ENCODE measurements around the gene POLR2M.

The POLR2M gene

DNA sequence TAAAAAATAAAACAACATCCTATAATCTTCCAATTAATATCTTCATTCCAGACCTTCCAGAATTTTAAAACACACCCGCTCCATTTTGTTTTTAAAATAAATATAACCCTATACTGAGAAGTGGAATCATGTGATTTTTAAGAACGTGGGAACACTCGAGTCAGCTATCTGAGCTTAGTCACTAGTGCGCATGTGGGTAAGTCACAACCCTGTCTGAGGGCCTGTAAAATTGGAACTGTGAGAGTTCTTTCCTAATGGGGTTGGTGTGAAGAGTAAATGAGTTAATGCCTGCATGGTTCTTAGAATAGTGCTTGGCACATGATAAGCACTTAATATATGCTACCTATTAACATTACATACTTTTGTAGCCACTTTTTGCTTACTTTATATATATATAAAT, 19.9 kb upstream of the POLR2M start:
- TF ChIP-seq, protein P1, sequence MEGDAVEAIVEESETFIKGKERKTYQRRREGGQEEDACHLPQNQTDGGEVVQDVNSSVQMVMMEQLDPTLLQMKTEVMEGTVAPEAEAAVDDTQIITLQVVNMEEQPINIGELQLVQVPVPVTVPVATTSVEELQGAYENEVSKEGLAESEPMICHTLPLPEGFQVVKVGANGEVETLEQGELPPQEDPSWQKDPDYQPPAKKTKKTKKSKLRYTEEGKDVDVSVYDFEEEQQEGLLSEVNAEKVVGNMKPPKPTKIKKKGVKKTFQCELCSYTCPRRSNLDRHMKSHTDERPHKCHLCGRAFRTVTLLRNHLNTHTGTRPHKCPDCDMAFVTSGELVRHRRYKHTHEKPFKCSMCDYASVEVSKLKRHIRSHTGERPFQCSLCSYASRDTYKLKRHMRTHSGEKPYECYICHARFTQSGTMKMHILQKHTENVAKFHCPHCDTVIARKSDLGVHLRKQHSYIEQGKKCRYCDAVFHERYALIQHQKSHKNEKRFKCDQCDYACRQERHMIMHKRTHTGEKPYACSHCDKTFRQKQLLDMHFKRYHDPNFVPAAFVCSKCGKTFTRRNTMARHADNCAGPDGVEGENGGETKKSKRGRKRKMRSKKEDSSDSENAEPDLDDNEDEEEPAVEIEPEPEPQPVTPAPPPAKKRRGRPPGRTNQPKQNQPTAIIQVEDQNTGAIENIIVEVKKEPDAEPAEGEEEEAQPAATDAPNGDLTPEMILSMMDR (IDR thresholded peaks at IDR 0.05; ENCODE audit: borderline replicate concordance, control extremely low read depth, extremely low read depth, insufficient read depth, missing control alignments), result no peak
- DNase-seq (ENCODE audit: low spot score), result no peak
- in situ Hi-C loops (cut with MboI; ENCODE audit: low sequenced_read_pairs, unreplicated experiment), result no loop called here

DNA sequence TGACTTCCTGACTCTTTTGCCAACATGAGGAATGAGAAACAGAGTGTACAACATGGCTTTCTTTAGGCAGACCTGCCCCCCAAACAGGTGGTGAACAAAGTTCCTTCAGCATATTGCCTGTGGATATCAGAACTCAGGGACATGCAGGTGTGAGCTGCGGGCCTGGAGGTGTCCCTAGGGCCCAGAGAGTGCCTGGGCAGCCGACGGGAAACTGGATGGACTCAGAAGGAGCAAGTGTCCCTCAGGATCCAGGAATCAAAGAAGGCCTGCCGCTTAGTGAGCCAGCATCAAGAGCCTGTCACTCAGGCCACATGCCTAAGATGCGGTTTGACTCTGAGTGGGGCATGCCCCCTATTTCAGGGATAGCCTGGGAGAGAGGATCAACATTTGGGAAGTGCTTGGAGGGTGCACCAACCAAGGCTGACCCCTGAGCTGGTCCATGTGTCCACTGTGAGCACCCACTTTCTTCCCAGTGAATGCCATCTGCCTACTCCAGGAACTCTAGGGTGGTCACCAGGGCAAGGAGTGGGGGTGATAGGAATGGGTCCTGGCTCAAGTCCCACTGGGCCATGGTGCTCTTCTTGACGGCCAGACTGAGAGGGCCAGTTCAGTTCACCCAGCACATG, 16.1 kb upstream of the POLR2M start:
- DNase-seq (ENCODE audit: low spot score), result no peak
- in situ Hi-C loops (cut with MboI; ENCODE audit: low sequenced_read_pairs, unreplicated experiment), result no loop called here
- TF ChIP-seq, protein P1 (IDR thresholded peaks at IDR 0.05; ENCODE audit: borderline replicate concordance, control extremely low read depth, extremely low read depth, insufficient read depth, missing control alignments), result no peak

DNA sequence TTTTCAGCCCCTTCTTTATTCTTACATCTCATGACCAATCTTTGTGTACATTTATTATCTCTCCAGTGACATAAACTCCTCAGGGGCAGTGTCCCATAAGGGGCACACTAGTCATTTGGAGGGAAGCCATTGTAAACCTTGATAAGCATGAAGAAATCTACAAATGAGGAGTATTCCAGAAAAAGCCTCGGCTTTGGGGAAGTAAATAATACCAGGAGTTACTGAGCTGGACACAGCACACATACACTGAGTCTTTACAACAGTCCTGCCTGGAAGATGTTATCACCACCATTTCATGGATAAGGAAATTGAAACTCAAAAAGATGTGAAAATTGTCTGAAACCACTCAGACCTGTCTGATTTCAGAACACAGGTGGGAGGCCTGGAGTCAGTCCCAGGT, 15.4 kb upstream of the POLR2M start:
- in situ Hi-C loops (cut with MboI; ENCODE audit: low sequenced_read_pairs, unreplicated experiment), result no loop called here
- no peak for DNase-seq (ENCODE audit: low spot score)
- TF ChIP-seq, protein P1 (IDR thresholded peaks at IDR 0.05; ENCODE audit: borderline replicate concordance, control extremely low read depth, extremely low read depth, insufficient read depth, missing control alignments), result no peak

DNA sequence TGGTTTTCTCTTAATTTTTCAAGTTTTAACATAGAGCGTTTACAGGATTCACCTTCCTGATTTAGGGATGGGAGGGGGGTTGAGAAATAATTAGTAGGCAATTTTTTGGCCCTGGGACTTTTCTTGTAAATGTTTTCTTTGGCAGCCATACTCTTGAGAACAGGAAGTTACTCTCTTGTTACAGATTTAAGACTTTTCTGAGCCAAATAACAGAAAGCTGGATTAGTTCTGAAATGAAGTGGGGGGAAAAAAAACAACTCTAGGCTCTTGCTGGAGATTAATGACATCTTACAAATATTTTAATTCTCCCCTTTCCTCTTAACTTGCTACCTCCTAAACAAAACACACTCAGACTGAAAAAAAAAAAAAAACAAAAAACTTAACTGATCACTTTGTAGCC, 13.8 kb upstream of the POLR2M start:
- in situ Hi-C loops (cut with MboI; ENCODE audit: low sequenced_read_pairs, unreplicated experiment), result no loop called here
- DNase-seq (ENCODE audit: low spot score), result no peak
- TF ChIP-seq, protein P1 (IDR thresholded peaks at IDR 0.05; ENCODE audit: borderline replicate concordance, control extremely low read depth, extremely low read depth, insufficient read depth, missing control alignments), result no peak

DNA sequence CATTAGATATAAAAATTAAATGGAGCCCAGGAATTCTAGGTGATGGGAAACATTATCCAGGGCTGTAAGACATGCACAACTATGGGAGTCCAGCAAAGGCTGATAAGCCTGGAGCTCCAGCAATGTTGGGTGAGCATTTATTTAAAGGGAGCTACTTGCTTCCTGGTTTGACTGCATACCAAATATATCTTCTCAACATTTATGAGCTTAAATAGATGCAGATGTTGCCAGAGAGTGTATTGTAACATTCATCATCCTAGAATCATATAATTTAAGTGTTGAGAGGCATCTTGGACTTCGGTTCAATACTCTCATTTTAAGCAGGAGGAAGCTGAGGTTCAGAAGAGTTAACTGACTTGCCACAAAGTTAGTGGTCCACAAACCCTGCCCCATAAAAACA, 12.2 kb upstream of the POLR2M start:
- no peak for DNase-seq (ENCODE audit: low spot score)
- in situ Hi-C loops (cut with MboI; ENCODE audit: low sequenced_read_pairs, unreplicated experiment), result no loop called here
- TF ChIP-seq, protein P1 (IDR thresholded peaks at IDR 0.05; ENCODE audit: borderline replicate concordance, control extremely low read depth, extremely low read depth, insufficient read depth, missing control alignments), result no peak

DNA sequence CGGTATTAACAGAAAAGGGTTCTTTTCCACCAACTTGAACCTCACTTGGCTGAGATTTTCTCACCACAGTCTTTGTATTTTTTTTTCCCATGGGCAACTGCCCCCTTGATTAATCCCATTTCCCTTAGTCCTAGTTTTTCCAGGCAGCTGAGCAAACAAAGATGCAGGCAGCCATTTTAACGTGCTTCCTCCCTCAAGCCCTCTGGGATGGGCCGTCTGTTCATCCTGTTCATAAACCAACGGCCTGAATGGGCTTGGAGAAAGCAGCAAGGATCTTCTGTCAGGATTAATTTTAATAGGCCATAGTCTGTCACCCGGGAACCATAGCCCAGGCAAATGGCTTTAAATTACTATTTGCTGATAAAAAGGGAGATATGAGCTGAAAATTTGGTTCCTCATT, 10.4 kb upstream of the POLR2M start:
- DNase-seq (ENCODE audit: low spot score), result no peak
- in situ Hi-C loops (cut with MboI; ENCODE audit: low sequenced_read_pairs, unreplicated experiment), result no loop called here
- TF ChIP-seq, protein P1 (IDR thresholded peaks at IDR 0.05; ENCODE audit: borderline replicate concordance, control extremely low read depth, extremely low read depth, insufficient read depth, missing control alignments), result no peak

All from GM13976 (cell line).